ENCODE results near the gene NDUFB10. TPM values are rescaled to one million over a fixed set of nuclear protein-coding genes. Genes with fewer than 3 reads are reported as not detected.
A peak's percentile ranks its signal among the peaks of the same experiment; 100 is the strongest.

Gene NDUFB10
- total RNA-seq, result 100 to 1,000 TPM; 108 to 115 TPM

DNA sequence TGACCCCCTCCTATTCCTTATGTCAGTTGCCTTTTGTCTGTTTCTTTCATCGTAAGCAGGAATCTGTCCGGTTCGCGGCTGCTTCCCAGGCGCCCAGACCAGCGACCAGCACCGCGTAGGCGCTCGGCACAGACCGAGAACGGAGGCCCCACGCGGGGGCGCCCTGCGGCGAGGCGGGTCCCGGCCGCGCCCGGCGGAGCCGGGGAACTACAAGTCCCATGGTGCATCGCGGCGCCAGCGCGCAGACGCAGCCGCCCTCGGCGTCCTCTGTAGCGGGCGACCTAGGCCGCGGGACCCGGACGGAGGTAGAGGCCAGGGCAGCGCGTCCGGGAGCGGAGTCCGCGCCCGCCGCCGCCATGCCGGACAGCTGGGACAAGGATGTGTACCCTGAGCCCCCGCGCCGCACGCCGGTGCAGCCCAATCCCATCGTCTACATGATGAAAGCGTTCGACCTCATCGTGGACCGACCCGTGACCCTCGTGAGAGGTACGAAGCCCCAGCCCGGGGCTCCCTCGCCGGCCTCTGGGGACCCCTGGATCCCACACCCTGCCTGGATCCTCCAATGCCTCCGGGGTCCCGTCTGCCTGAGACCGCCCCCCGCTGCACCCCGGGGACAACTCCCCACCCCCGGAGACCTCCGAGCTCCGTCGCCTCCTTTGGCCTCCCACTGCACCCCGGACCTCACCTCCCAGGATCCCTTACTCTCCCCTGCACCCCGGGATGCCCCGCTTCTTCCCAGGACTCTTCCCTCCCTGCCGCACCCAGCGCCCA is at the start of gene NDUFB10:
NDUFB10 (plus strand) TSS at position 270 of the 771 bp plus-strand sequence; CDS start at position 357, 87 bp downstream.
- ATAC-seq (ENCODE audit: low read depth) (peak; percentile 84), DNase-seq (peak; percentile 96)
- no peaks in the 10 kb centered on the region for H3K27me3 Mint-ChIP-seq
- peaks cover 22% of the 10 kb centered on the region for H3K36me3 Mint-ChIP-seq
- H3K27ac Mint-ChIP-seq, result peak within 1 kb of the TSS; percentile 96
- POLR2A ChIA-PET, result interaction anchor here (0.7 to 4.0 kb wide), 3 partner anchors 11 to 180 kb away, joined by 3 to 37 read pairs (median 9); partner anchors contain the start of genes MSRB1 and TBL3
- H3K9me3 Mint-ChIP-seq, result no peaks in the 10 kb centered on the region
- peak within 1 kb of the TSS; percentile 97 for H3K4me3 Mint-ChIP-seq
- H3K4me1 Mint-ChIP-seq, result peaks cover 39% of the 10 kb centered on the region

GRCh38 chr16:1909561-1910231 is 49.6 kb upstream of the NDUFB10 start:
- H3K27me3 Mint-ChIP-seq, result peaks cover 9% of the 10 kb centered on the region
- no peak overlapping the region for H3K4me3 Mint-ChIP-seq
- DNase-seq, result no peak
- POLR2A ChIA-PET, result interaction anchor here (1.2 to 1.8 kb wide), 2 partner anchors 34 to 55 kb away, joined by 3 to 4 read pairs; partner anchors contain the start of genes MSRB1 and RPS2
- no peak overlapping the region for H3K27ac Mint-ChIP-seq
- H3K4me1 Mint-ChIP-seq, result peaks cover 2% of the 10 kb centered on the region
- no peaks in the 10 kb centered on the region for H3K36me3 Mint-ChIP-seq
- ATAC-seq (ENCODE audit: low read depth), result no peak
- no peaks in the 10 kb centered on the region for H3K9me3 Mint-ChIP-seq

DNA sequence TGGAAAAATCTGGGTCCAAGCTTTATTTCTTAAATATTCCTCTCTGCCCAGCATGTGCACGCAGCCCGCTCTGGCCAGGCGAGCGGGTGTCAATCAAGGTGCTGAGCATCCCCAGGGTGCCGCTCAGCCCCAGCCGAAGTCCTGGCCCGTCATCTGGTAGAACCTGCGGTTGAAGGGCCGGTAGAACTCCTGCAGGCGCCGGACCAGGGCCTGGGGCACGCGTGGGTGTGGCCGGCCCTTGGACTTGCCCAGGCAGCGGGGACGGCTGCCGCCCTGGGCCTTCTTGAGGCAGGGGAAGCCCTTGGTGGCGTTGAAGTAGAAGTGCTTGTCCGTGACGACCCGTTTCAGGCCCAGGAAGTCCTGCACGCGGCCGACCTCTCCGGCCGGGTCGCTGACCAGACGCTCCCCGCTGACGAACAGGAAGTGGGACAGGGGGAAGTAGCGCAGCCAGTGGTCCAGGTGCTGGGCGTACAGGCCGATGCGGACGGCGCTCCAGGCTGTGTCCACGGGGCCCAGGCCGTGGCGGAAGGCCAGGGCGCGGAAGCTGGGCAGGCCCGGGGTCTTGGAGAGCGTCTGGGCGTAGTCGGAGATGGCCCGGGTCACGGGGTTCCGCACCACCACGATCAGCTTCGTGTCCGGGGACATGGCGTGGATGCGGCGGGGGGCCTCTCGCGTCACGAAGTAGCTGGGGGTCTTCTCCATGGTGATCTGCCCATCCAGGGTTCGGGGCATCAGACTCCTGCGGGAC is 47.7 kb upstream of the NDUFB10 start:
- H3K27ac Mint-ChIP-seq, result no peak overlapping the region
- H3K9me3 Mint-ChIP-seq, result no peaks in the 10 kb centered on the region
- peaks cover 25% of the 10 kb centered on the region for H3K27me3 Mint-ChIP-seq
- H3K4me3 Mint-ChIP-seq, result no peak overlapping the region
- no peak for DNase-seq
- H3K36me3 Mint-ChIP-seq, result no peaks in the 10 kb centered on the region
- peaks cover 2% of the 10 kb centered on the region for H3K4me1 Mint-ChIP-seq
- no peak for ATAC-seq (ENCODE audit: low read depth)
- POLR2A ChIA-PET, result no interaction called here

GRCh38 chr16:1912215-1912543 is 47.2 kb upstream of the NDUFB10 start:
- no peaks in the 10 kb centered on the region for H3K9me3 Mint-ChIP-seq
- H3K27ac Mint-ChIP-seq, result no peak overlapping the region
- H3K4me1 Mint-ChIP-seq, result peaks cover 2% of the 10 kb centered on the region
- POLR2A ChIA-PET, result no interaction called here
- no peak overlapping the region for H3K4me3 Mint-ChIP-seq
- no peak for ATAC-seq (ENCODE audit: low read depth)
- H3K36me3 Mint-ChIP-seq, result no peaks in the 10 kb centered on the region
- H3K27me3 Mint-ChIP-seq, result peaks cover 31% of the 10 kb centered on the region
- no peak for DNase-seq

GRCh38 chr16:1913327-1914083 is 45.8 kb upstream of the NDUFB10 start:
- H3K27me3 Mint-ChIP-seq, result peaks cover 37% of the 10 kb centered on the region
- H3K36me3 Mint-ChIP-seq, result no peaks in the 10 kb centered on the region
- DNase-seq (no peak), ATAC-seq (ENCODE audit: low read depth) (no peak)
- peaks cover 2% of the 10 kb centered on the region for H3K4me1 Mint-ChIP-seq
- H3K9me3 Mint-ChIP-seq, result no peaks in the 10 kb centered on the region
- POLR2A ChIA-PET, result no interaction called here
- no peak overlapping the region for H3K4me3 Mint-ChIP-seq
- no peak overlapping the region for H3K27ac Mint-ChIP-seq

GRCh38 chr16:1914084-1914608 is 45.2 kb upstream of the NDUFB10 start:
- DNase-seq, result no peak
- Mint-ChIP-seq H3K4me1 (no peaks in the 10 kb centered on the region), H3K27me3 (peaks cover 39% of the 10 kb centered on the region), H3K27ac (no peak overlapping the region), H3K36me3 (no peaks in the 10 kb centered on the region), H3K4me3 (no peak overlapping the region), H3K9me3 (no peaks in the 10 kb centered on the region)
- ATAC-seq (ENCODE audit: low read depth), result no peak
- POLR2A ChIA-PET, result no interaction called here

DNA sequence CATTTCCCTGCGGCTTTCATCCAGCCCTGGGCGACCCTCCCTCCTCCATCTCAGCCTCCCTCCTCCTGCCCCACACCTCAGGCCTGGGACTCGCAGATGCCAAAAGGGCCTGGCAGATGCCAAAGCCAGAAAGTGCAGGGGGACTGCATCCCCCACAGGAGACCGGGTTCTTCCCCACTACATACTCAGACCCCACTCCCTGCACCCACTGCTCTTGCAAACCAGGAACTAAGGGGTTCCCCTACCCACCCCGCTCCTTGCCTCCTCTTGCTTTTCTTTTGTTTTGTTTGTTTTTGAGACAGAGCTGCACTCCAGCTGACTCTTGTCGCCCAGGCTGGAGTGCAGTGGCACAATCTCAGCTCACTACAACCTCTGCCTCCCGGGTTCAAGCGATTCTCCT is 44.4 kb upstream of the NDUFB10 start:
- Mint-ChIP-seq H3K27ac (no peak overlapping the region), H3K27me3 (peaks cover 42% of the 10 kb centered on the region), H3K9me3 (no peaks in the 10 kb centered on the region)

GRCh38 chr16:1915732-1916639 is 43.4 kb upstream of the NDUFB10 start:
- Mint-ChIP-seq H3K27ac (no peak overlapping the region), H3K36me3 (no peaks in the 10 kb centered on the region), H3K9me3 (no peaks in the 10 kb centered on the region), H3K4me1 (peaks cover 1% of the 10 kb centered on the region), H3K4me3 (no peak overlapping the region), H3K27me3 (peaks cover 50% of the 10 kb centered on the region)
- no peak for DNase-seq
- POLR2A ChIA-PET, result interaction anchor here (0.6 kb wide), 1 partner anchor 240 kb away, joined by 6 read pairs; the partner anchor contains the start of gene TRAF7
- no peak for ATAC-seq (ENCODE audit: low read depth)

More for the DNA sequence above, 44.4 kb upstream of the NDUFB10 start:
- DNase-seq (no peak), ATAC-seq (ENCODE audit: low read depth) (no peak)
- POLR2A ChIA-PET, result interaction anchor here (0.6 kb wide), 1 partner anchor 241 kb away, joined by 6 read pairs; the partner anchor contains the start of gene TRAF7
- no peaks in the 10 kb centered on the region for H3K36me3 Mint-ChIP-seq
- H3K4me1 Mint-ChIP-seq, result no peaks in the 10 kb centered on the region
- no peak overlapping the region for H3K4me3 Mint-ChIP-seq

DNA sequence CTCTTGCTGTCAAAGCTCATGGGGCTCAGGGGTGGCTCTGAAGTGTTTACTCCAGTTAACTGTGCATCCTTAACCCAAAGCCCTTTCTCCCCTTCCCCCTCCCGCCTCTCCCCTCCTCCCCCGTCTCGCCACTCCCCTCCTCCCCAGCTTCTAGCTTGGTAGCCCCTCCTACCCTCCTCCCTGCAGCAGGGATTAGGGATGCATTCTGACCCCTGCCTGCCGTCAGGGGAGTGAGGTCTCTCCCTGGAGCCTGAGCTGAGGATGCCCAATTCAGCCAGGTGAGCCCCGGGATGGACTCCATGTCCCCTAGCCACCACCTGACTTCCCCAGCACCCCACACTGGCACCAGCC is 42.7 kb upstream of the NDUFB10 start:
- no peak for ATAC-seq (ENCODE audit: low read depth)
- H3K4me1 Mint-ChIP-seq, result peaks cover 1% of the 10 kb centered on the region
- no peaks in the 10 kb centered on the region for H3K36me3 Mint-ChIP-seq
- POLR2A ChIA-PET, result no interaction called here
- H3K4me3 Mint-ChIP-seq, result no peak overlapping the region
- no peak overlapping the region for H3K27ac Mint-ChIP-seq
- no peak for DNase-seq
- peaks cover 56% of the 10 kb centered on the region for H3K27me3 Mint-ChIP-seq
- no peaks in the 10 kb centered on the region for H3K9me3 Mint-ChIP-seq

DNA sequence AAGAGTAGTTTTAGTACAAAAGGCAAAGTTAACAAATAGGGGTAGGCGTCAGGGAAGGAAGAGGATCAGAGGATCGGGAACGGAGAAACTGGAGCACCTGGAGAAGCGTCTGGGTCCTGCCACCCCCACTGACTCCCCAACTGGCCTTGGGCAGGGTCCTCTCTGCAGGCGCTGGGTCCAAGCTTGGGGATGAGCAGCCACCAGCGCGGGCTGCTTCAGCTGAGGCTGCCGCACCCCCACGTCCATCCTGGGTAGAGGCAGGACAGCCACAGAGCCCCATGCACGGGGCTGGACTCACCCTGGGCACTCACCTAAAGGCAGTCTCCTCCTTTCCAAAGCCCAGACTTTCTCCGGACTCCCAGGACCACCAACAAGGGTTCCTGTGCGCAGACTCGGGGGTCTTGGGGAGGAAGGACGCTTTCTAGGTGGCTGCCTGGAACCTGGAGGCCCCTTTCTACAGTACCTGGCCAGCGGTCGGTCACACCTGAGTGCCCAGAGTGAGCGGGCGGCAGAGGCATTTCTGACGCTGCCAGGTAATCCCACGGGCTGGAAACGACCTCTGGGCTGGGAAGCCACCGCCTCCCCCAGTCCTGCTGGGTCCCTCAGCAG is 42.2 kb upstream of the NDUFB10 start:
- H3K4me3 Mint-ChIP-seq, result no peak overlapping the region
- H3K4me1 Mint-ChIP-seq, result peaks cover 1% of the 10 kb centered on the region
- ATAC-seq (ENCODE audit: low read depth), result no peak
- no peak for DNase-seq
- no peaks in the 10 kb centered on the region for H3K9me3 Mint-ChIP-seq
- no peak overlapping the region for H3K27ac Mint-ChIP-seq
- POLR2A ChIA-PET, result no interaction called here
- peaks cover 61% of the 10 kb centered on the region for H3K27me3 Mint-ChIP-seq
- no peaks in the 10 kb centered on the region for H3K36me3 Mint-ChIP-seq

GRCh38 chr16:1917665-1918350 is 41.5 kb upstream of the NDUFB10 start:
- peaks cover 1% of the 10 kb centered on the region for H3K4me1 Mint-ChIP-seq

More at GRCh38 chr16:1917665-1918350, 41.5 kb upstream of the NDUFB10 start:
- POLR2A ChIA-PET, result no interaction called here
- H3K27ac Mint-ChIP-seq, result no peak overlapping the region
- H3K4me3 Mint-ChIP-seq, result no peak overlapping the region
- peaks cover 66% of the 10 kb centered on the region for H3K27me3 Mint-ChIP-seq
- no peak for DNase-seq
- no peak for ATAC-seq (ENCODE audit: low read depth)
- no peaks in the 10 kb centered on the region for H3K36me3 Mint-ChIP-seq
- no peaks in the 10 kb centered on the region for H3K9me3 Mint-ChIP-seq
